GM23338 (cell line): ENCODE measurements around the gene ATP13A4. TPM values are rescaled to one million over a fixed set of nuclear protein-coding genes. Genes with fewer than 3 reads are reported as not detected.
A peak's percentile ranks its signal among the peaks of the same experiment; 100 is the strongest.

Experiments used
- ATAC-seq: fragments of 200-7000 bp; cut with Tn5 transposase; 3 replicates; pipeline ENCODE4 v1.9.1; 2020
- DNase-seq: peaks from one replicate; pipeline ENCODE4 v3.0.0-alpha.2; 2015; ENCODE audit warnings: low spot score
- H2AFZ ChIP-seq: fragments of 200-600 bp; sonication (generic); 2 replicates; pipeline ENCODE4 v1.8.0; 2016; ENCODE audit warnings: antibody characterized with exemption, mild to moderate bottlenecking, moderate library complexity
- H3F3A ChIP-seq: fragments of 200-600 bp; sonication (generic); replicated peaks from 2 replicates; pipeline ENCODE4 v1.8.0; 2017; ENCODE audit warnings: antibody characterized with exemption, mixed run types, low read depth
- H3K27ac ChIP-seq: fragments of 200-600 bp; sonication (generic); 2 replicates; pipeline ENCODE4 v1.6.1; 2016; ENCODE audit warnings: low read depth
- H3K27me3 ChIP-seq: fragments of 200-600 bp; sonication (generic); 2 replicates; pipeline ENCODE4 v1.8.0; 2016; ENCODE audit warnings: mild to moderate bottlenecking, mixed run types, moderate library complexity; ENCODE audit not compliant: insufficient read depth
- H3K36me3 ChIP-seq: fragments of 200-600 bp; sonication (generic); 2 replicates; pipeline ENCODE4 v1.8.0; 2016; ENCODE audit warnings: mild to moderate bottlenecking; ENCODE audit not compliant: insufficient read depth
- H3K4me1 ChIP-seq: fragments of 200-600 bp; sonication (generic); 2 replicates; pipeline ENCODE4 v1.8.0; 2016; ENCODE audit warnings: mild to moderate bottlenecking, moderate library complexity; ENCODE audit not compliant: insufficient read depth
- H3K4me2 ChIP-seq: fragments of 200-600 bp; sonication (generic); 2 replicates; pipeline ENCODE4 v1.7.1; 2017; ENCODE audit warnings: mixed run types
- H3K4me3 ChIP-seq: fragments of 200-600 bp; sonication (generic); 2 replicates; pipeline ENCODE4 v1.6.1; 2016; ENCODE audit warnings: mixed run types
- H3K79me2 ChIP-seq: fragments of 200-600 bp; sonication (generic); replicated peaks from 2 replicates; pipeline ENCODE4 v1.8.0; 2017; ENCODE audit warnings: mild to moderate bottlenecking; ENCODE audit not compliant: insufficient read depth
- H3K9me2 ChIP-seq: fragments of 200-600 bp; sonication (generic); 2 replicates; pipeline ENCODE4 v1.8.0; 2017; ENCODE audit not compliant: insufficient read depth
- H4K20me1 ChIP-seq: fragments of 200-600 bp; sonication (generic); replicated peaks from 2 replicates; pipeline ENCODE4 v1.8.0; 2017; ENCODE audit warnings: mild to moderate bottlenecking; ENCODE audit not compliant: insufficient read depth
- H3K27ac Mint-ChIP-seq: 2 replicates; pipeline ENCODE4 v1.8.0; 2020; ENCODE audit warnings: inconsistent platforms, mild to moderate bottlenecking, moderate library complexity, mixed read lengths
- H3K27me3 Mint-ChIP-seq: 3 replicates; pipeline ENCODE4 v1.8.0; 2022; ENCODE audit warnings: low read depth, mild to moderate bottlenecking, moderate library complexity, mixed read lengths, inconsistent platforms; ENCODE audit not compliant: insufficient read depth, poor library complexity
- H3K36me3 Mint-ChIP-seq: 3 replicates; pipeline ENCODE4 v1.8.0; 2021; ENCODE audit warnings: low read depth, mild to moderate bottlenecking, inconsistent platforms, moderate library complexity, mixed read lengths
- H3K4me1 Mint-ChIP-seq: 3 replicates; pipeline ENCODE4 v1.8.0; 2020; ENCODE audit warnings: mild to moderate bottlenecking, inconsistent platforms, mixed read lengths
- H3K4me3 Mint-ChIP-seq: 3 replicates; pipeline ENCODE4 v1.8.0; 2021; ENCODE audit warnings: moderate library complexity, mild to moderate bottlenecking, inconsistent platforms, mixed read lengths
- H3K9me3 Mint-ChIP-seq: 3 replicates; pipeline ENCODE4 v1.8.0; 2020; ENCODE audit warnings: moderate library complexity, mild to moderate bottlenecking, inconsistent platforms, mixed read lengths
- CTCF ChIP-seq, 2 experiments: fragments of 200-600 bp in 1 of 2; sonication (generic) in 1 of 2; conservative IDR thresholded peaks; 2 replicates each; pipeline versions ENCODE4 v1.5.1 to v1.6.1; 2016 to 2017; ENCODE audit warnings: antibody characterized with exemption in 2 of 2, low read depth in 2 of 2, mild to moderate bottlenecking in 2 of 2, moderate library complexity in 1 of 2
- EZH2phosphoT487 ChIP-seq: fragments of 200-600 bp; sonication (generic); IDR thresholded peaks from one replicate; pipeline ENCODE4 v1.8.1; 2018; ENCODE audit warnings: antibody characterized with exemption; ENCODE audit not compliant: unreplicated experiment
- JUNB ChIP-seq: IDR thresholded peaks from one replicate; pipeline ENCODE4 v1.6.1; 2016; ENCODE audit warnings: antibody characterized with exemption; ENCODE audit not compliant: unreplicated experiment
- POLR2AphosphoS5 ChIP-seq: IDR thresholded peaks from 2 replicates; pipeline ENCODE4 v1.6.1; 2016; ENCODE audit warnings: antibody characterized with exemption, low read depth
- ZNF114 ChIP-seq: fragments of 250-450 bp; sonication (Bioruptor Pico); IDR thresholded peaks from 2 replicates; pipeline ENCODE4 v1.5.0; 2020; ENCODE audit warnings: mild to moderate bottlenecking, moderate library complexity
- ZNF331 ChIP-seq: fragments of 250-450 bp; sonication (Bioruptor Pico); IDR thresholded peaks from 2 replicates; pipeline ENCODE4 v1.5.0; 2020; ENCODE audit warnings: low read depth, mild to moderate bottlenecking, moderate library complexity
- ZNF462 ChIP-seq: fragments of 250-450 bp; sonication (Bioruptor Pico); IDR thresholded peaks from 2 replicates; pipeline ENCODE4 v1.5.0; 2020; ENCODE audit warnings: mild to moderate bottlenecking, moderate library complexity
- polyA plus RNA-seq: library from polyadenylated mRNA; unstranded; fragments of >200 nt; fragmentation: Nextera tagmentation; extraction: Ambion mirVana; gene quantifications from 2 replicates; pipeline ENCODE4 v1.2.1, GENCODE V29; 2016
- total RNA-seq: library from RNA; depleted of rRNA; stranded (reverse); fragments of >200 nt; shearing (Covaris generic); gene quantifications from 2 replicates; pipeline ENCODE4 v1.2.3, GENCODE V29; 2014

Gene ATP13A4
- total and polyA plus RNA-seq, 2 experiments from 2014 or later = not detected

- ATAC-seq (no peak), DNase-seq (no peak)
- Histone ChIP-seq H3K79me2 (peaks cover 21% of the 10 kb centered on the region), H3F3A (no peaks in the 10 kb centered on the region), H3K27ac (no peak overlapping the region), H3K4me1 (peaks cover 12% of the 10 kb centered on the region; the same call in 1 of the 2 replicates), H2AFZ (0 out of 2 replicates have a peak overlapping the region, but pooled peaks have one; percentile 3), H3K27me3 (peaks cover 7% of the 10 kb centered on the region), H3K36me3 (no peaks in the 10 kb centered on the region), H3K4me2 (no peak overlapping the region), H3K4me3 (no peak overlapping the region), H3K9me2 (0 out of 2 replicates have a peak, but pooled peaks cover 7% of the 10 kb centered on the region), H4K20me1 (no peaks in the 10 kb centered on the region)
- no peaks in the 10 kb centered on the region for H3K36me3 Mint-ChIP-seq
- no peak for TF ChIP-seq POLR2AphosphoS5
- TF ChIP-seq EZH2phosphoT487 = no peak
- no peak for TF ChIP-seq ZNF331
- TF ChIP-seq CTCF (conservative IDR thresholded peaks at IDR 0.05; ENCODE audit: low read depth in 2 of 2) = no peak
- no peak for TF ChIP-seq ZNF462 (CRISPR knock-in tag)
- no peak for TF ChIP-seq ZNF114
- no peak for TF ChIP-seq JUNB
- H3K27ac Mint-ChIP-seq = no peak overlapping the region
- peaks cover 20% of the 10 kb centered on the region for H3K4me1 Mint-ChIP-seq
- no peaks in the 10 kb centered on the region; the same call in 2 of the 3 replicates for H3K9me3 Mint-ChIP-seq
- H3K27me3 Mint-ChIP-seq = peaks cover 17% of the 10 kb centered on the region
- no peak overlapping the region for H3K4me3 Mint-ChIP-seq
Observed at GRCh38 chr3:193590088-193590856, 35.6 kb upstream of the ATP13A4 start.
